Stimulated activated CD4-positive, alpha-beta T cell treated with anti-CD3 and anti-CD28 coated beads, TNF-alpha, amount 100 ng/mL, for 24 hours (primary cell): ENCODE data around the gene PTS.

Experiments used
- DNase-seq, 3 experiments: peaks; one replicate each; pipeline ENCODE4 v3.0.0-alpha.2; 2020; ENCODE audit warnings: low read depth in 3 of 3

The PTS gene

DNA sequence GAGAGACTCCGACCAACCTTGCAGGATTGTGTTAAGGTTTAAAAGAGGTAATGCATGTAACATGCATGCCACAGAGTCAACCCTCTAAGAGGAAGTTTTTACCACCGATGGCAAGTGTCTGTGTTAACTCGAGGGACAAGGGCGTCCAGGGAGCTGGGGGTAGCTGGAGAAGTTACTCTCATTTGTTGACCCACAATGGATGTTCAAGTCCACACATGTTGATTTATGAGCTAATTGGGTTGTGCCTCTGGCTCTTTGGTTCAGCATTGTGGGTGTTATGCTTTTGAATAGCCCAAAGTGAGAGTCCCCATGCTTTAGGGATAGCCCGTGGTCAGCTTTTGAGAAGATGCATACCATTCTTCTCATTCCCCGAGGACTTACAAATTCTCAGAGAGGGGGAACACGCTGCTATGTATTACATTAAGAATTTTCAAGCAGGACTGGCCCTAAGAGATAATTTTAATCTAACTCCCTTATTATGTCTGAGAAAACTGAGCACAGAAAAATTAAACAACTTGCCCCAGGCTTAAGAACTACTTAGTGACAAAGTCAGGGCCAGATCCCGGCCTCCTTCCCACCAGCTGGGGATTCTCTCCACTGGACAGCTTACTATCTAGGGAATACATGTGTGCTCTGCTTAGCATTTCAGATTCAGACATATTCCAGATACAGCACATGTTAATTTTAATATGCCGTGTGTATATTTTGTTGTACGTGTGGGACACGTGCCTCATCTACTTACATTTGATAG, 39.6 kb downstream of the PTS start:
- DNase-seq = no peak

- no peak for DNase-seq
Measured at GRCh38 chr11:112266410-112266778, 40.2 kb downstream of the PTS start.

- no peak for DNase-seq
Measured at GRCh38 chr11:112267188-112267591, 41.0 kb downstream of the PTS start.

- DNase-seq = no peak
Measured at GRCh38 chr11:112268406-112268805, 42.2 kb downstream of the PTS start.

DNA sequence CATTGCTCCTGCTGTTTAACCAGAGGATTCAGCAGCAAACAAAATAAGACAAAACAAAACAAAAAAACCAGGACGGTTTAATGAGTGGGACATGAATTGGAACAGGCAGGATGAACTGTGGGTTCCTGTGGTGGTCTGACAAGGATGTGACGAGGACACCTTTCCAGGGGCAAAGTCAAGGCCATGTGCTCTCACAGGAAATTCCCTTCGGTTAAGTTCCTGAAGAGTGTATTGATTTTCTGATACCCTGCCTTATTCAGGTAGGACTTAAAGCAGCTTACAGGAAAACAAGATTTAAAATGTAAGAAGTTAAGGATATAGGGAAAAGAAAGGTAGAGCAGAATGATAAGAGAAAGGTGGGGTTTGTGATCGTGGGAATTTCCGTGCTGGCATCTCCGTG, 42.9 kb downstream of the PTS start:
- no peak for DNase-seq

- no peak for DNase-seq
Measured at GRCh38 chr11:112270551-112271180, 44.4 kb downstream of the PTS start.

DNA sequence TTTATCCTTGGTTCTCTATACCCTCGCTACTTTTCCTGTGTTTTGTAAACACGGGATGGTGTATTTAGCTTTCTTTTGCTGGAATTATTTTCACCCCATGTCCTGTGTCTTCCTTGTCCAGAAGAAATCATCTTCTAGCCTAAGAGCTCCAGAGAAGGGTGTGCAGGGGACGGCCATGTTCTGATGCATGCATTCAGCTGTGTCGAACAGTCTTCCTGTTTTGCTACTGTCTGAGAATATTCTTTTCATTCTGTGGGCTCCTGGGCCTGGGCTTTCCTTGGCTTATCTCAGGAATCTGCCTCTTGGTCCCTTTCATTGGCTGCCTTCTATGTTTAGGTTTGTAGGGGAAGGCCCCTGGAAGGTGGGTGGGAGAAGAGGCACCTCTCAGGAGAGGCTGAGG, 45.0 kb downstream of the PTS start:
- no peak for DNase-seq

DNA sequence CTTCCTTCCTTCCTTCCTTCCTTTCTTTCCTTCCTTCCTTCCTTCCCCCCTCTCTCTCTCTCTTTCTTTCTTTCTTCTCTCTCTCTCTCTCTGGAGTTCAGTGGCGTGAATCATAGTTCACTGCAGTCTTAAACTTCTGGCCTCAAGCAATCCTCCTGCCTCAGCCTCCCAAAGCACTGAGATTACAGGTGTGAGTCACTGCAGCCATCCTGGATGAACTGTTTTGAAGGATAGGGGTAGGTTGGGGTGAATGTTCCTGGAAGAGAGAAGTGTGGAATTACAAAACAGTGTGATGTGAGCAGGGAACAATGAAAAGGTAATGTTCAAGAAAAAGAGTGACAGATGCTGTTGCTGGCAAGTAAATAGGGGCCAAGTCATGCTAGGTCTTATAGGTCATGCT, 46.8 kb downstream of the PTS start:
- no peak for DNase-seq

DNA sequence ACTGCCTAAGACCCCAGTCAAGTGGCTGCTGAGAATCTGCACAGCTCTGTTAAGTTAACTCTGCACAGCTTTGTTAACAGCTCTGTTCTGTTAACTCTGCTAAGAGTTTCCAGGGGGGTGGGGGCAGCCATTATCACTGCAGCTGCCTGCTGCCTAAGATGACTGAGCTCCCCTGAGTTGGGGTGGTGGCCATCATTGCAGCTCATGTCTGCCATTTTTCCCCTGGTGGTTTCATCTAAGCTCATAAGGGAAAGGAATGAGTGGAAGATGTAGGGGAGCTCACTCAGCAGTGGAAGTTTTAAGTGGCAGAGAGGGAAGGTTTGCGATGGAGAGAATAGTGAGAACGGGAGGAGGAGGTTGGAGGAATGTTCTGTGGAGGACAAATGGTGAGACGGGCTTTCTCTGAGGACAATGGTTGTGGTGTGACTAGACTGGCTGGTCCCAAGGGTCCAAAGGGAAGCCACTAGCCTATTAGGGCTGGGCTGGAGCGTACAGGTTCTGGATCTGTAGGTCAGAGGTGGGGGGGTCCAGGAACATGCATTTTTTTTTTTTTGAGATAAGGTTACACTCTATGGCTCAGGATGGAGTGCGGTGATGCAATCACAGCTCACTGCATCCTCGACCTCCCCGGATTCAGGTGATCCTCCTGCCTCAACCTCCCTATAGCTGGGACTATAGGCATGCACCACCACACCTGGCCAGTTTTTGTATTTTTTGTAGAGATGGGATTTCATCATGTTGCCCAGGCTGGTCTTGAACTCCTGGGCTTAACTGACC, 48.0 kb downstream of the PTS start:
- DNase-seq = no peak

- no peak for DNase-seq
Measured at GRCh38 chr11:112277029-112277428, 50.8 kb downstream of the PTS start.

DNA sequence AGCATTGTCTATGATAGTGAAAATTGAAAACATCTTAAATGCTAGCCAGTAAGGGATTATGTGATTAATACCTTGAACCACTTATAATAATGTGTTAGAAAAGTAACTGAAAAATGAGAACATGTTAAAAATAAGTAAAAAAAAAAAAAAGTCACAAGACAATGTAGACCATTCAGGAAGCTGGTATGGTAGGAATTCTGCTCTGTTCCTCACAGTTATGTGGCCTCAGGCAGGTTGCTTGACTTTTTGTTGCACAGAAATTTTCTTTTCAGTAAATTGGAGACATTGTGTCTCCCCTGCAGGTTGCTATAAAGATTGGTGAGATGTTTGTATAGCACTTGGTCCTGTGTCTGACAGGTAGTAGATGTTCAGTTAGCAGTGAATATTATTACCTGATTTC, 51.7 kb downstream of the PTS start:
- no peak for DNase-seq

DNA sequence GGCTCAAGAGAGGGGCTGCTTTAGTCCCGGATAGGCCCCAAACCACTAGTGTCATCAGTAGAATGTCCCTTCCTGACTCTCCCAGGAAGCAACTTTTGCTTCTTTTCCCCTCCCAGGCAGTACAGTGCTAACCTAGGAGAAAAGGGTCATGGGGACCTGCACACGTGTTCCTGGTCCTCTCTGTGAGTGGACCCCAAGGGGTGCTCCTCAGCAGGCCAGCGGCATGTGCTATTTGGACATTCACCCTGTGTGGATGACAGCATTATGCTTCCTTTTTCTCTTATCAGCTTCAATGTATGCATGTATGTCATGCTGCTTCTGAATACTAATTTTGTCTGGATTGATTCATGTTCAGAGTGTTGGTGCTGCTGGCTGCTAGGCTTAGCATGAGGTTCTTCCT, 52.6 kb downstream of the PTS start:
- no peak for DNase-seq

GRCh38 chr11:112279901-112280267, 53.7 kb downstream of the PTS start:
- DNase-seq = peak; percentile 54 to 71 (median 56)

- DNase-seq = peak; percentile 33 to 48 (median 48)
Measured at GRCh38 chr11:112280268-112281126, 54.3 kb downstream of the PTS start.

GRCh38 chr11:112281726-112282125, 55.5 kb downstream of the PTS start:
- no peak for DNase-seq
